GM21423 (cell line): Measurements from ENCODE around the gene VWA3A.
"Not testable (repeated sequence)": the region's sequence is repeated elsewhere in the genome, so short reads cannot be mapped to it uniquely, and the experiment has no call there.

Experiments
- ATAC-seq: cut with Tn5 transposase; IDR thresholded peaks from one replicate; pipeline ENCODE4 v1.9.1; 2021; ENCODE audit warnings: mild to moderate bottlenecking, moderate library complexity; ENCODE audit not compliant: unreplicated experiment

The VWA3A gene

DNA sequence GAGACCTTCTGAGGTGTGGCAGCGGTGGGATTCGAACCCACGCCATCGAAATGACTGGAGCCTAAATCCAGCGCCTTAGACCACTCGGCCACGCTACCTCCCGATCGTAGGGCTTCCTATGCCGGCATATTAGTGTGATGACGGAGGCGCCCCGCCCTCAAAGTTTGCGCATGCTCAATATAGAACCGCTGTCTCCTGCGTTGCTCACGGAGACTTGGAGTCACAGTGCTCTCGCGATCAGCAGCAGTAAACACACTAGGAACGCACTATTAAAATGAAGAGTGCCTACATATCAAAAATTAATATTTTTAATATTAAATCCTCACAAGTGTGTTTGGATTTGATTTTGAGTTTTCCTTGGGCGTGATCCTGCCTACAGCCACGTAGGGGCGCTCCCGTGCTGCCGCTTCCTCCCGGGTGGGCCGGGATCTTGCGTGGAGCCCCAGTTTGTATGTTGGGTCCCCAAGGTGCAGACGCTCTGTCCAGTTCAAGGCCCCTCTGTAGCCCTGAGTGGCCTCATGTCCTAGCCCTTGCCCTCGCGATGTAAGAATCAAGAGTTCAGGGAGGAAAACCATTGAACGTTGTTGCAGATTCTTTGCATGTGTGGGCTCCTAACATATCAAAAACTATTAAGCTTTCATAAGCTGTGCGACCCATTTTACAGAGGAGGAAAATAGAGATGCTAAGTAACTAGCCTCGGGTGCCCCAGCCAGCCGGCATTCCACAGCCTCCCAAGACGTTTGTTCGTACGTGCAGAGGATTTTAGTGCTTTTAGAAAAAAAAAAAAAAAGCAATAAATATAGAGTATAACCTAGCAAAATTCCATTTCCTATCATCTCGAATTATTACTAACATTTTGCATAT, 103.6 kb downstream of the VWA3A start:
- peak; percentile 30 for ATAC-seq

DNA sequence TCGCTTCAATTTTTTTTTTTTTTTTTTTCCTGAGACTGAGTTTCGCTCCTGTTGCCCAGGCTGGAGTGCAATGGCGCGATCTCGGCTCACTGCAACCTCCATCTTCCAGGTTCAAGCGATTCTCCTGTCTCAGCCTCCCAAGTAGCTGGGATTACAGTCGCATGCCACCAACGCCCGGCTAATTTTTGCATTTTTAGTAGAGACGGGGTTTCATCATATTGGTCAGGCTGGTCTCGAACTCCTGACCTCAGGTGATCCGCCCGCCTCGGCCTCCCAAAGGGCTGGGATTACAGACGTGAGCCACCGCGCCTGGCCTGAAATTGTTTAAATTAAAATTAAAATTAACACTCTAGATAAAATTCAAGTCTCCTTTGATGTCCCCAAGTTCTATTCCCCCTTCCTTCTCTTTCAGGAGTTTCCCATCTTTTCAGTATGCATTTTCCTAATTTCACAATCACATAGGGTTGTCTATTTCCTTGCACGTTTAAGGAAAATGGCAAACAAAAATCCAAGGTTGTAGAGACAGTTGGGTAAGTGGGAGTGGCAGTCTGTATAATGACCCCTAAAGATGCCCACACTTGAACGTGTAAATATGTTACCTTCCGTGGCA, 104.3 kb downstream of the VWA3A start:
- not testable (repeated sequence) for ATAC-seq

DNA sequence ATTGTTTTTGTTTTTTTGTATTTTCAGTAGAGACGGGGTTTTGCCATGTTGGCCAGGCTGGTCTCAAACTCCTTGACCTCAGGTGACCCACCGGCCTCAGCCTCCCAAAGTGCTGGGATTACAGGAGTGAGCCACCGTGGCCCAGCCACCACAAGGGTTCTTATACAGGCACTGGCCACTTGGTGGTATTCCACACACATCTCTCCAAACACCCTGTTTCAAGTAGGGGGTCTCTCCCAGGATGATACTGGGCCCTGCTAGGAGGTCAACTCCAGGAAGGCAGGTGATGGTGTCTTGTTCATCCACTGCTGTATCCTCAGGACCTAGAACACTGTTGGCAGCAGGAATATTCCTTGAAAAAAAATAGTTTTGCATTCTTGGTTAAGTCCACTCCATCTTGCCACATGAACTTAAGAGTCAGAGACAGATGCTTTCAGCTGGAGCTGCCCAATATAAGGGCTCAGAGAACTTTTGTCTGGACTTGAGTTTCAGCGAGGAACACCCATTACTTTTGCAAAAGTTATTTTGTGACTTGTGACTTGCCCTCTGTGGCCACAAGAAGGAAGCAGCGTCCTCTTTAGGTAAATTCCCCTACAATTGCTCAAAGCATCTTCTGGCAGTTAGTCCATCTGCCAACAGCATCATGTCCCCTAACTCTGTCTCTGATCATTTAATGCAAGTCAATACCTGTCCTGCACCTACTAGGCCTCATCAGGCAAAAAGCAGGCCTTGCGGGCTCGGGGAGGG, 106.4 kb downstream of the VWA3A start:
- no peak for ATAC-seq

DNA sequence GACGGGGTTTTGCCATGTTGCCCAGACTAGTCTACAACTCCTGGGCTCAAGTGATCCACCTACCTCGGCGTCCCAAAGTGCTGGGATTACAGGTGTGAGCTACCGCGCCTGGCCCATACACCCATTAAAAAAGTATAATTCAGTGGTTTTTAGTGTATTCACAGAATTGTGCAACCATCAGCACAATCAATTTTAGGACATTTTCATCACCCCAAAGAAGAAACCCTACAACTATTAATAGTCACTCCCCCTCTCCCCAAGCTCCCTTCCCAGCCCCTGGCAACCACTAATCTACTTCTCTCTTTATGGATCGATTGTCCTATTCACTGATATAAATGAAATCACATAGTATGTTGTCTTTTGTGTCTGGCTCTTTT, 109.9 kb downstream of the VWA3A start:
- no peak for ATAC-seq

DNA sequence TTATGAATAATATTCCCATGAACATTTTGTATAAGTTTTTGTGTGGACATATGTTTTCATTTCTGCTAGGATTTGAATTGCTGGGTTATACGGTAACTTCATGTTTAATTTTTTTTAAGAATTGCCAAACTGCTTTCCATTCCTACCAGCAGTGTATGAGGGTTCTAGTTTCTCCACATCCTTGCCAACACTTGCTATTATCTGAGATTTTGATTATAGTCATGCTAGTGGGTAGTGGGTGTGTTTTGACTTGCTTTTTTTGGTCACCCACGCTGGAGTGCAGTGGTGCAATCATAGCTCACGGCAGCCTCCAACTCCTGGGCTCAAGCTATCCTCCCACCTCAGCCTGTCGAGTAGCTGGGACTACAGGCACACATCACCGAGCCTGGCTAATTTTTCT, 110.8 kb downstream of the VWA3A start:
- ATAC-seq = no peak

DNA sequence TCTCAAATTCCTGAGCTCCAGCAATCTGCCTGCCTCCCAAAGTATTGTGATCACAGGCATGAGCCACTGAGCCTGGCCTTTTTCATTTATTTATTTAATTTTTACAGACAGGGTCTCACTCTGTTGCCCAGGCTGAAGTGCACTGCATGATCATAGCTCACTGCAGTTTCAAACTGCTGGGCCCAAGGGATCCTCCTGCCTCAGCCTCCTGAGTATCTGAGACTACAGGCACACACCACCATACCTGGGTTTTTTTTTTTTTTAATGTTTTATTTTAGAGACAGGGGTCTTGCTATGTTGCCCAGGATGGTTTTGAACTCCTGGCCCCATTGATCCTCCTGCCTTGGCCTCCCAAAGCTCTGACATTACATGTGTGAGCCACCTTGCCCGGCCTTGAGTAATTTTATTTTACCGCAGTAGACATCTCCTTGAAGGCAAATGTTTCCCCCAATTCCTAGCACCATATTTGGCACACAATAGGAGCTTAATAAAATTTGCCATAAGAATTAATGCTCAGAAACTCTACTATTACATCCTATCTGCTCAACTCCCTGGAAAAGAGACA, 111.8 kb downstream of the VWA3A start:
- no peak for ATAC-seq

DNA sequence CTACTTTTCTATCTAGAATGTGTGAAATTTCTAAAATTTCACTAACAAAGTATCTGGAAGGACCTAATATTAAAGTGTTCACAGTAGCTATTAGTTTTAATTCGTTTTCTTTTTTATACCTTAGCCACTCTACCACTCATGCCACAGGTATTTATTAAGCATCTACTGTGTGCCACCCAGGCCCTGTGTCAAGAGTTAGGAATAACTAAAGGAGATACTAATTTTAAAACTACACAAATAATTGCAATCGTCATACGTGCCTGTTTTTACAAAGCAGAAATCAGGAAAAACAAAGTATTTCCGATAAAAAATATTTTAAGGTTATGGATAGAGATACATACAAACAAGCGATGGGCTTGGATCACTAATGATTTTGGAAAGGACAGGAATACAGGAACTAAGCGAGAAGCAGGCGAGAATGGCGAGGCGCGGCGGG, 113.3 kb downstream of the VWA3A start:
- no peak for ATAC-seq

DNA sequence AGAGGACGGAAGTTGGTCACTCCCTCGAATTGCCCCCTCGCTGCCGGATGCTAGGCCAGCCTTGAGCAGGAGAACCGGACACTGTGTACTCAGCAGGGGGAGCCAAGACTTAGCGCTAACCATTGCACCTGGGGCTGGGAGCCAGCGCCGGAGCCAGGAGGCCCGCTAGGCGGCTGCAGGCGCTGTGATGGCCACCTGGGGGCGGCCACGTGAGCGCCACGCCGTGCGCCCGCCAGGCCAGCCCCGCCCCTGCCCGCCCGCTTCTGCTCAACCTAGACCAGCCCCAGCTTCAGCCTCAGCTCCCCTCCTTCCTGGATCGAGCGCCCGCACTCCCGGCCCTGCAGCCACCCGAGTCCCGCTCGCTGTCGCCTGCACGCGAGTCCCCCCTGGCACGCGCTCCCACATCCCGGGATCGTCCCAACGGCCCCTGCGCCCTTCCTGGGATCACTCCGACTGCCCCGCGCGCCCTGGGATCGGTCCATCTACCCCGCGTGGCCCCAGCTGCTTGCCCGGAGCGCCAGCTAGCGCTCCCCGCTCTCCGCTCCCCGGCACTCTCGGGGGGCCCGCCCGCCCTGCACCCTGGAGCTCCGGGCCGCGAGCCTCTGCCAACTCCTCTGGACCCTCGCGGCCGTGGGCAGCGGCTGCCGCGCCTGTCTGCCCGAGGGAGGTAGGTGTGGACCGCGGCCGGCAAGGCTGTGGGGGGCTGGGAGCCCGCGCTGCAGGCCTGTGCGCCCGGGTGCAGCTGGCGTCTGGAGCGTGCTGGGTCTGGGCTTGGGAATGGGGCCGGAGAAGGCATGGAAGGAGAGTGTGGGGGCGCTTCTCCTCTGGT, 113.9 kb downstream of the VWA3A start, which contains the start of gene EEF2K:
TSS of gene EEF2K (plus strand) at position 266 of the 829 bp plus-strand sequence. CDS start 19,452 bp downstream, outside the sequence.
- ATAC-seq = peak; percentile 83
